HG02840 (cell line): ENCODE results near the gene DENND1A.
"Not testable (repeated sequence)": the region's sequence is repeated elsewhere in the genome, so short reads cannot be mapped to it uniquely, and the experiment has no call there.

ENCODE experiments used
- ATAC-seq: cut with Tn5 transposase; IDR thresholded peaks from one replicate; pipeline ENCODE4 v1.9.1; 2021; ENCODE audit warnings: mild to moderate bottlenecking, moderate library complexity, moderate number of reproducible peaks; ENCODE audit not compliant: unreplicated experiment, low FRiP score

DENND1A gene

DNA sequence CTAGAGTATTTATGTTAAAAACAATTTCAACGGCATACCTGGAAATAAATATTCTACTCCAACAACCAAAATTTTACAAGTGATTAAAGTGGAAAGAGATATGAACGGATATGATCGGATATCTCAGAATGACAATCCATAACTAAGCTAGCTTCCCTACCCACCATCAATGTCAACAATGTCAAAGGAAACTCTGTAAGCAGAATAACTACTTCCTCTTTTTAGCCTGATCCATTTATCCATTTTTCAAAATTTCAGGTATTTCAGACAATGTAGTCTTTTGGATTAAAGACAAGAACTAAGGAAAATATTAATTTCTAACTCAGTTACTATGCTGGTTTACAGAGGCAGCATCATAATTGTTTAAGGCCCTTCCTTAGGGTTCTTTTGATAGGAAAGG, 188.7 kb downstream of the DENND1A start:
- ATAC-seq: no peak

DNA sequence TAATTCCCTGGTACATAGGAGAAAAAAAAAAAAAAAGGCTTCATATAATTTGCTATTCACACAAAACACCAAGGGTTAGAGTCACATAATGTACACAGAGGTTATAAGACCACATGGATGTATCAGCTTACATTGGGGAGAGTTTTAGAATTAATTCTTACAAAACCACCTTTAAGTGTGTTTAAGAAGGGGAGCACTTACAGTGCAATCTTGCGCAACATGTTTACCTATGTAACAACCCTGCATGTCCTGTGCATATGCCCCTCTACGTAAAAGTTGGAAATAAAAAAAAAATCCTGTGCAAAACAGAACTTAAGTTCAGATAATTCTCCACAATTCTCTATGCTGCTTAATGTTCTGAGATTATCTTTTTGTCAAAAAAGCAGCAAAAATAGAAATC, 190.0 kb downstream of the DENND1A start:
- ATAC-seq: no peak

DNA sequence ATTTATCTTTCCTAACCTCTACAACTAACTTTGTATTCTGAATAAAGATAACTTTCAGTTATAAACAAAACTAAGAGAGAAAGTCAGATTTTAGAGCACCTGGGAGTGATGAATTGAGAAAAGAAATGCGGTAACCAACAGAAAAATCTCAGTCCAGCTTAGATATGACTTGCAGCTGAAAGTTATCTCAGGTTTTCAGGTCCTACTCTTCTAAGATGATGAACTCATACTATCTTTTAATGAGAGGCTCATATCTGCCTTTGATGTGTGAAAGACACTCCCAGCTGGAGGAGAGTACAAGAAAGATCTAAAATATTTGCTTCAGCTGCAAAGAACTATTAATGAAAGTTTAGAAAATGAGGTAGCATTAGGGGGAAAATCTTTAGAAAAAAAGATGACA, 190.5 kb downstream of the DENND1A start:
- ATAC-seq: no peak

DNA sequence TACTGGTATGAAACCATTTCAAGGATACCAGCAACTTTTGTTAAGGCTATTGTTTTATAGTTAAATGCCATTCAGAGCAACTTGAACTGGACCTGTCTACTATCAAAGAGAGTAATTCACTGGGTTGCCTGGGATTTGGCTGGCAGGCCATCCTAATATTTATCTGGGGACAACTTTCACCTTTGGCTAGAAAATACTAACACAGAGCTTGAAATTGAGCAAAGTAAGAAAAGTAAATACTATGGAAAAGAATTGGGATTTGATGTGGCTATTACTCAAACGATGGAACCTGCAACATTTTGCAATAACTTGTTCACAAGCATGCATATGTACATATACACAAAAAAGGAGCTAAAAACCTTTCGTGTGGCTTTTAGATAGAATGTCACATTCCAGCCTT, 191.3 kb downstream of the DENND1A start:
- ATAC-seq: no peak

DNA sequence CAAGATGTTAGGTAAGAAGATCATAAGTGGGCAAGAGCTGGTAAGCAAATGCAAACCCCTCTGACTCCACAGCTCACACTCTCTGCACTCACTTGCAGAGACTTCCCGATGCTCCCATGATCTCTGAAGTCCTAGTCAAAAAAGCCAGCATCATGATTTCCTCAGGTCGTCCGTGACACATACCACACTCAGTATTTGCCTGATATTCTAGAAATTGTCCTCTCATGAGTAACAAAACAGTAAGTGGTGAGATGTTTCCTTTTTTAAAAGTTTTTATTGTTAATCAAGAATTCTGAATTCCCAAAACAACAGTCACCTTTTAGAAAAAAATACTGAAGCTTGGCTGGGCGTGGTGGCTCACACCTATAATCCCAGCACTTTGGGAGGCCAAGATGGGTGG, 194.6 kb downstream of the DENND1A start:
- ATAC-seq: no peak

DNA sequence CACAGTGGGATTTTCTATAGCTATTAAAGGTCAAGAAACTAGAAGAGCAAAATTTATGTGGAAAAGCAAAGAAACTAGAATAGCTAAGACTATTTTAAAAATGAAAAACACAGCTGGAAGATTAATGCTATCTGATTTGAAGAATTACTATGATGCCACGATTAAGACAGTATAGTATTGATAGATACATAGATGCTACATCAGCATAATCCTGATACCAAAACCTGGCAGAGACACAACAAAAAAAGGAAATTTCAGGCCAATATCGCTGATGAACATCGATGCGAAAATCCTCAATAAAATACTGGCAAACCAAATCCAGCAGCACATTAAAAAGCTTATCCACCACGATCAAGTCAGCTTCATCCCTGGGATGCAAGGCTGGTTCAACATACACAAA, 201.4 kb downstream of the DENND1A start:
- not testable (repeated sequence) for ATAC-seq

DNA sequence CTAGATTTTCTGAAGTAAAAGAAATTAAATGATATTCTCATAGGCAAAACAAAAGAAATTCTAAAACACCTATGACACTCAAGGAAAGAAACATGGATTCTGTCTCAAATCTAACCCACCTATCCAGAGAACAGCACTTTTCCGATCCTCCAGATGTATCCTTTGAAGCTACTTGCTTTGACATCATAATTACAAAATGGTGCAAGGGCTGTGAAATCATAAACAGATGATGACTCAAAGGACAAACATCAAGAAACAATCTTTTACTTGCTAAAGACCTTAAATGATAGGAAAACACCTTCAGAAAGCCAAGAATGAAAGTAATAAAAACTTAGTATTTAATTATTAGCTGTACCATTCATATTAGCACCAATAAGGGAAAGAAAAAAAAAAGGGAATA, 202.6 kb downstream of the DENND1A start:
- ATAC-seq: no peak

DNA sequence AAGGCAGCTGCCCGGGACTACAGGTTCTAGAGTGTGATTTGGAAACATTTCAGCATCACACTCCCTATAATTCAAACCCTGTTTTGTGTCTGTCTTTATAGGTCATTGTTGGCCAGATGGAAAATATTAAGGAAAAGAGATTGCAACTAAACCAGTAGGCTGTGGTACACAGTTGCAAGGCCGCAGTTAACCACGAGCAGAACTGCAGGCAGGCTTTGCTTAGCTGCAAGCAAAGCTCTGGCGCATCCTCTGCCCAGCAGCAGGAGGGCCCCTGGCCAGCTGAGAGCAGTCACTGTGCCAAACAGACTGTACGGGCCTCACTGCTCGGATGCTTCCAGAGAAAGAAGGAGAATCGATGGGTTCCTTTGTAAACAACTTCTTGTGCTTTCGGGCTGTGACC, 204.5 kb downstream of the DENND1A start:
- ATAC-seq: no peak

DNA sequence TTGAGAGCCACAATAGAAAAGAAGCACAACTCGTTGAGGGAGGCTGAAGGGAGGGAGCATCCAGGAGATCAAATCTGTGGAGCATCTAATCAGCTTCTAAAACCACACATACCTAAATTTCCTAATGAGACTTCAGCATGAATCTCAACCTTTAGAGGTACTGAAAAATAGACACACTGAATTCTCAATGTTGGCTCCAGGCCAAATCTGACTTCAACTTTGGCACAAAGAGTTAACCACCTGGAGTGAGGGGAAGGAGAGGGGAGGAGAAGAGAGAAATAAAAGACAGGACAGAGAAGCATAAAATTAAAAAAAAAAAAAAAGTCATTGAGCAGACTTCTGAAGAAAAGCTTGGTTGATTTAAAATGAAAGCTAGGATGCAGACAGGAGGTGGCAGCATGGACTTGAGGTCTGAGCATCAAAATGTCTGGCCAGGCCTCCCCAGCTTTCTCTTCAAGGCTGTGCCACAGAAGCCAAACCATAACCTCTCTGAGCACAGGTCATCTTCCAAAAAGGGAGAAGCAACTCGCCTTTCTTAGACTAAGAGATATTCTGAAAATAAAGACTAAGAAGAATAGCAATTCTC, 205.6 kb downstream of the DENND1A start:
- no peak for ATAC-seq

DNA sequence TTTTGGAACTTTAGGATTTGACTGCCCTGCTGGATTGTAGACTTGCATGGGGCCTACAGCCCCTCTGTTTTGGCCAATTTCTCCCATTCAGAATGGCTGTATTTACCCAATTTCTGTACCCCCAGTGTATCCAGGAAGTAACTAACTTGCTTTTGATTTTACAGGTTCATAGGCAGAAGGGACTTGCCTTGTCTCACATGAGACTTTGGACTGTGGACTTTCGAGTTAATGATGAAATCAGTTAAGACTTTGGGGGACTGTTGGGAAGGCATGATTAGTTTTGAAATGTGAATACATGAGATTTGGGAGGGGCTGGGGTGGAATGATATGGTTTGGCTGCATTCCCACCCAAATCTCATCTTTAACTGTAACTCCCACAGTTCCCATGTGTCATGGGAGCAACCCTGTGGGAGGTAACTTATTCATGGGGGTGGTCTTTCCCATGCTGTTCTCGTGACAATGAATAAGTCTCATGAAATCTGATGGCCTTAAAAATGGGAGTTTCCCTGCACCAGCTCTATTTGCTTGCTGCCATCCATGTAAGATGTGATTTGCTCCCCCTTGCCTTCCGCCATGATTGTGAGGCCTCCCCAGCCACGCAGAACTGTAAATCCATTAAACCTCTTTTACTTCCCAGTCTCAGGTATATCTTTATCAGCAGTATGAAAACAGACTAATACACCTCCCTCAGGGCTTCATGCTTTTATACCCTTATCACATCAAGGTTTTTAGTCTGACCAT, 206.6 kb downstream of the DENND1A start:
- ATAC-seq: no peak

DNA sequence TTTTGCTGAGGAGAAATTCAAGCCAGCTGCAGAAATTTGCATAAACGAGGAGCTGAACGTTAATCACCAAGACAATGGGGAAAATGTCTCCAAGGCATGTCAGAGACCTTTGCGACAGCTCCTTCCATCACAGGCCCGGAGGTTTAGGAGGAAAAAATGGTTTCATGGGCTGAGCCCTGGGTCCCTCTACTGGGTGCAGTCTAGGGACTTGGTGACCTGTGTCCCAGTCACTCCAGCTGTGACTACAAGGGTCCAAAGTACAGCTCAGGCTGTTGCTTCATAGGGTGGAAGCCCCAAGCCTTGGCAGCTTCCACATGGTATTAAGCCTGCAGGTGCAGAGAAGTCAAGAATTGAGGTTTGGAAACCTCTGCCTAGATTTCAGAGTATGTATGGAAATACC, 207.5 kb downstream of the DENND1A start:
- no peak for ATAC-seq

DNA sequence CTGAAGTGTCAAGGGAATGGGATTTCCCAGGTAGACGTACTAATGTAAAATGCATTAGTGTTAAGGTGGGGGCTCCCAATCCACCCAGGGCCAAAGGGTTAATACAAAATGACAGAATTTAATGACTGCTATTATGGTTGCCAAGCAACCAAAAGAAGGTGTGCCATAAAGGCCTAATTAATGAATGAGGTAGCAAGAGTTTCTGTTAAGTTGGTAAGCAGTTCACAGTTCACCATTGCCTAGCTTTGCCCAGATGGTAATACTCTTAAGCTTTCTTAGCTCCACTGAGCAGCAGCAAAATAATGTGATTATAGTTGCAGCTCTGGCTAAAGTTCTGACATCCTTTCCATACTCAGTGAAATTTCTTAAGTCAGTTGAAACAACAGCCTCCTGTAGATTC, 211.7 kb downstream of the DENND1A start:
- ATAC-seq: no peak

DNA sequence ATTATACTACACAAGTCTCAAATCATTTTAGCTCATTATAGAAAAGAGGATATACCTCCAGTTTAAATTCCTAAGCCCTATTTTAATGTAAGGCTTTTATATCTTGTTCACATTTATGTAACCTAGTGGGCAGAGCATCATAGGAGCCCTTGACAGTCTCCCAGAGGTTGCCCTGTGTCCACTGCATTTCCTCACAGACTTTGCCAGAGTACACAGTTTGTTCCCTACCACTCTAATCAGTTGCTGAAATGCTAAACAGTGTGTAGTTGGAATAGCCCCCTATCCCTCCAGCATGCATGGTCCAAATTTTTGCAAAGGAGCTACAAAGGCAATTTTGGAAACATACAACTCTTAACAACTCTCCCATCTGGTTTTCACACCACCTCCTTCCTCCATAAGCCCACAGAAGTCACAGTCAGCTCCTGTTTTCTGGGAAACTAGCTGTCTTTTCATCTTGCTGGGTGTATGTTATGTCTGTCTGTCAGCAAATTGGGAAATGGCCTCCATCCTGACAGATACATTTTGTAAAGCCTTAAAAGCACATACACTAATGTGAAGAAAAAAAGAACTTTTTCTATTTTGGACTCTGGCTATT, 212.2 kb downstream of the DENND1A start:
- no peak for ATAC-seq

DNA sequence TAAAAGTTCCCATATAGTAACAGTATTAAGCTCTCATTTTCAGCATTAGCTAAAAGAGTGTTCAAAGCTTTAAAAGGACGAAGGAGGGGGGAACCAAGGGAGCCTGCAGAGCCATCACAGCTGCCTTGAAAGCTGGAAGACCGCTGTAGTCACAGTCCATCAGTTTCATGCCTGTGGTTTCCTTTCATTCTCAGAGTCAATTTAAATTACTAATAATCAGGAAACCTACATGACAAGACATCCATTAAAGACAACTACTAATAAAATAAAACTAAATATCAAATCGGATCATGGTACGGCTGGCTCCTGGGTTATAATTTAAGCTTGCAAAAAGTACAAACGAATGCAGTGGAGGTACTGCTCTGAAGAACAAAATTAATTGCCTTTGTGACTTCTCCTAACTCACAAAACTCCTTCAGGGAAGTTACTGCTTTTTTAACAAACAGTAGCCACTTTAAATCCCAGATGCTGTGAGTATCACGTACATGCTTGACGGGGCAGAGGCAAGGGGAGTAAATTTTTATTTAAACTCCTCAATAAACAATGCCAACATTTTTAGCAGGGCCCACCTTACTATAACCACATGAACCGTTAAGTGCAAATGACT, 213.5 kb downstream of the DENND1A start:
- ATAC-seq: no peak

DNA sequence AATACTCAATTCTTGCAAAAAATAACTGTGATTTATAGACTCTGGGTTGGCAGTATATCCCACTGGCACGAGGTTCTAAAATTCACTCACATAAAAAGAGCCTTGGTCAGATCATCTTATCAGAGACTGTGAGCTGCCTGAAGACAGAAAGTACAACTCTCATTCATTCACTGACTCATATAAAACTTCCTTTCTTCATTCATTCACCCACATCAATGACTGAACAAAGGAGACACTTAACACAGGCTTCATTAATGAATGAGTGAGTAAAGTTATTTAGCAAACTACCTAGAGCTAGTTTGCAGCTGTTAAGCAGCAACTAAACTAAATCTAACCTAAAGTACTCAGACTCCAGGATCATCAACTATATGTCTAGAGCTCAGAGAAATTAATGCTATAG, 214.7 kb downstream of the DENND1A start:
- ATAC-seq: no peak

DNA sequence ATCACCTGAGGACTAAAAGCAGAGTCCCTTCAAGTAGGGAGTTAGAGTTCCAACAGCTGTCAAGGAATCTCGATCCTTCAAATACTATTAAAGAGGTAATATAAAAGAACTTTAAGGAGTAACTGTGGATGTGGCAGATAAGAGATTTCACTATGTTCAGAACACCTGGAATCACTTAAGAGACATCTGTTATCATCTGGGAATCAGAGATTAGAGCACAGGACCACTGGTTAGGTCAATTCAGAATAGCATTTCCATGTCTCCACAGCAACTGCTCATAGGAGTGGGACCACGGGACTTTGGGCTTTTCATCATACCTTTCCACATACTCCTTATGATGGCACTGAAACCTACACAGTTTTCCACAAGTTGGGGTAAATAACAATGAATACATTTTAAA, 216.6 kb downstream of the DENND1A start:
- no peak for ATAC-seq

DNA sequence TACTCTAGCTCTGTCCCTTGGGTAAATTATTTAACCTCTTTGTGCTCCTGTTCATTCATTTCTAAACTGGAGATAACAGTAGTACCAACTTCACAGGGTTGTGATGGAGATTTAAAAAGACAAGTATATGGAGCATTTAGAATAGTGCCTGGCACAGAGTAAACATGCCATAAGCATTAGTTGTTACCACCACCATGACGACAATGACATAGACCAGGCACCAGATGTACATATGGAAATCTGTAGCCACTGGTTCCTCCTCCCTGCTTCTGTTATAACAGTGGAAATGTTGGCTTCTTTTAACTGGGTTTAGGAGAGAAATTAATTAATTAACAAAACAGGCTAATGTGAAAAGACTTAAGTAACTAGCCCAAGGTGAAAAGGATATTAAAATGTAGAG, 217.5 kb downstream of the DENND1A start:
- ATAC-seq: no peak

DNA sequence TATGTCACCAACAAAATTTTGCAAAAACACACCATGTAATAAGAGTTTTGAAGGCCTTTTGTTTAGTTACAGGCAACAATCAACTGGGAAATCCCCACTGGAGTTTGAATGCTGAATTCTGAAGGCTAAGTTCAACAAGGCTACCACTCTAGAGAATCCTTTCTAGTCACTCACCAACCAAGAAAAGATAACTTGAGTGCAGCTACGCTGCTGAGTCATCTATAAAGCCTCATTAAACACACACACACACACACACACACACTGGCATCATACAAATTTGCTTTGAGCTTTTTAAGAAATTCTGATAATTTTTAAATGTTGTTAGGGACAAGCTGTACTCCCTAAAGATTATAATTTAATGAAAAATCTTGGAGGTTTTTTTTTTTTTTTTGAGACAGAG, 219.6 kb downstream of the DENND1A start:
- no peak for ATAC-seq

DNA sequence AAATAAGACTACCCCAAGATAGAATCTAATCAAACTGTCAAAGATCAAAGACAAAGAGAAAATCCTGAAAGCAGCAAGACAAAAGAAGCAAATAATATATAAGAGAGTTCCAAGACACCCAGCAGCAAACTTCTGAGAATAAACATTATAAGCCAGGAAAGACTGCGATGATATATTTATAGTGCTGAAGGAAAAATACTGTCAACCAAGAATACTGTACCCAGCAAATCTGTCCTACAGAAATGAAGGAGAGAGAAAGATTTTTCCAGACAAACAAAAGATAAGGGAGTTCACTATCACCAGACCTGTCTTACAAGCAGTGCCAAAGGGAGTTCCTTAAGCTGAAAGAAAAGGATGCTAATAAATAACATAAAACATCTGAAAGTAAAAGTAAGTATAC, 227.4 kb downstream of the DENND1A start:
- ATAC-seq: no peak

DNA sequence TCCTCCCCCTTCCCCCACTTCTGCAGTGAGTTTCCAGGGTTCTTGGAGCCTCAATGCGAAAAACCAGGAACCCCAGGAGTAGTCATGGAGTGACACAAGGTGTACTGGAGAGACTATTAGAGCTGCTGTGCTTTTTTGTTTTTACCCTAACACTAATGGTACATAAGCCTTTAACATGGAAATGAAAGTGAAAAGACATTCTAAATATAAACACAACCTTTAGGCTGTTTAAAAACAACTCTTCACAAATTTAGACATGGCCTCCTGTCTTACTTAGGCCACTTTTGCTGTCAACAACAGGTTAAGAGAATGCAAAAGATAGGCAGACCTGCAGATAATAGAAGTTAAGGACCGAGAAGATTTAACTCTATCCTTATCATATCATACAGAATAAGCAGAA, 232.2 kb downstream of the DENND1A start:
- ATAC-seq: no peak

DNA sequence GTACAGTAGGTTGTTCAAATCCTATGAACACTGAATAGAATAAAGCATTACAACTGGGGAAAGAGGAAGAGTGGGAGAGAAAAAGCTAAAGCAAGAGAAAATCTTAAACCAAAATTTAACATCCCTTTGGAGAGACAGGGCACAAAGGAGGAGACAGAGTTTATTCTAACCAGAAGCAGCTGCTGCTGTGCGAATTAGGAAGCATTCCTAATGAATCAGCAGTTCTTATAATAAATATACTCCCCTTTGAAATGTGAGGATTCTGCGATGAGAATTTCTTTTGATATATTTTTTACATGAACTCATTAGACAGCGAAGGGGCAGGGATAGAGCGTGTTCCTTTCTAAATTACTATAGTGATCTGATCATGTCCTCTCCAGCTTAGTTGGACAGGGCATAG, 233.4 kb downstream of the DENND1A start:
- no peak for ATAC-seq

DNA sequence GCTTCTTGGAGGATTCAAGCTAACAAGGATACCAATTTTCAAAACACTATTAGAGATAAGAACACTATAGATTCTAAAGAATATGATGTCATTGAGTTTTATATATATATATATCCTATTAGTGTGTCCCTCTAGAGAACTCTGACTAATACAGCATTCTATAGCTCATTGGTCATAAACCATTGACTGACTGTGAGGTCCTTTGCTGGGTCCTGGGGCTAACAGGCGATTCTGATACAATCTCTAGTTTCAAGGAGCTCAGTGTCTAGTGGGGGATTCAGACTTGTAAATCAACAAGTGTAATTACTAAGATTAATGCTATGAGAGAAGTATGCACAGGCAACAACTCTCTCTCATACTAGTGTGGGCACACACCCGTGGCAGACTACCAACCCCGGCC, 234.5 kb downstream of the DENND1A start:
- no peak for ATAC-seq
